Measurements from ENCODE around the gene OPCML. TPM values are rescaled to one million over a fixed set of nuclear protein-coding genes. Genes with fewer than 3 reads are reported as not detected.

Gene OPCML
- total and polyA plus RNA-seq, 2 of the 13 experiments (the other 11 are each of a cell fraction or from before 2014, with no cell fraction given) = not detected

DNA sequence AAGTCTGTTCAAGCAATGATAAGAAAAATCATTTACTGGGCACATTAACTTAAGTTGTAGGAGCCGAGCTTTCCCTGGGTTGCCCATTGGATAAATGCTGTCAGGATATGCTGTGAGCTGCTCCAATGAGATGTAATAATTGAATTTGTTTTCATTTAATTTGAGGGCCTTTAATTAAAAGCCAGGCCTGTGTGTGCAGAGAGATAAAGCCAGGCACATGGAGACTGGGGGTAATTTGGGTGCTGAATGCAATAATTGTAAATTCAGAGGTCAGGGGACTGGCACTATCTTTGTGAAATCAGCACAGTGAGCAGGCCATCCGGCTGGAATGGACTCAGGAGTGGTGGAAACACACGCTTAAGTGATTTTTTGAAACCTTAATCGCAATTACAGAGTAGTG is 125.8 kb downstream of the OPCML start:
- 0% methylated on average over 4 of the region's 4 CpGs for WGBS (ENCODE audit: low lambda C conversion rate)
- in situ Hi-C loops (cut with HindIII; ENCODE audit: extremely low pct_ligation_motif_present, low pct_unique_long_range_greater_than_20kb) (no loop called here), intact Hi-C loops (cut with micrococcal nuclease; ENCODE audit: unreplicated experiment) (no loop called here)
- Histone ChIP-seq H3K4me2 (ENCODE audit: low read depth, low read length) (no peak overlapping the region), H3K79me2 (ENCODE audit: insufficient read depth, low read length) (no peaks in the 10 kb centered on the region), H3K4me3 (replicated peaks in 1 of 3; ENCODE audit: insufficient read depth in 1 of 3, low read depth in 2 of 3, low read length in 3 of 3) (no peak overlapping the region), H3K27me3 (ENCODE audit: control insufficient read depth in 1 of 2, insufficient read depth in 2 of 2, low read length in 2 of 2) (no peaks in the 10 kb centered on the region), H3K9ac (ENCODE audit: insufficient read depth, low read depth, low read length) (no peak overlapping the region), H3K27ac (ENCODE audit: extremely low read length, insufficient read depth, low read length) (no peak overlapping the region), H4K20me1 (ENCODE audit: insufficient read depth, low read length) (no peaks in the 10 kb centered on the region), H3K36me3 (replicated peaks in 1 of 2; ENCODE audit: control insufficient read depth in 1 of 2, insufficient read depth in 2 of 2, low read length in 2 of 2) (no peaks in the 10 kb centered on the region), H3K9me3 (ENCODE audit: low read length) (no peaks in the 10 kb centered on the region), H3K4me1 (ENCODE audit: insufficient read depth, low read length) (no peaks in the 10 kb centered on the region), H2AFZ (ENCODE audit: low read length) (no peak overlapping the region)
- ChIA-PET POLR2A (no interaction called here), CTCF (ENCODE audit: low intra/inter-chr PET ratio, low total read pairs) (no interaction called here)
- ATAC-seq = no peak
- no peak for FAIRE-seq
- DNase-seq (ENCODE audit: low spot score) = no peak
- TF ChIP-seq GABPB1 (CRISPR knock-in tag; IDR thresholded peaks at IDR 0.05) (no peak), AKAP8 (CRISPR knock-in tag; IDR thresholded peaks at IDR 0.05) (no peak), SRSF9 (IDR thresholded peaks at IDR 0.05; ENCODE audit: borderline replicate concordance, insufficient read depth, low read depth, low read length, poor library complexity, severe bottlenecking) (no peak)
- no TSS peak for BruUV-seq (replicated peaks)

- Histone ChIP-seq H4K20me1 (ENCODE audit: insufficient read depth, low read length) (no peaks in the 10 kb centered on the region), H3K9ac (ENCODE audit: insufficient read depth, low read depth, low read length) (no peak overlapping the region), H2AFZ (ENCODE audit: low read length) (no peak overlapping the region), H3K36me3 (replicated peaks in 1 of 2; ENCODE audit: control insufficient read depth in 1 of 2, insufficient read depth in 2 of 2, low read length in 2 of 2) (no peaks in the 10 kb centered on the region), H3K4me2 (ENCODE audit: low read depth, low read length) (no peak overlapping the region), H3K9me3 (ENCODE audit: low read length) (no peaks in the 10 kb centered on the region), H3K4me3 (replicated peaks in 1 of 3; ENCODE audit: insufficient read depth in 1 of 3, low read depth in 2 of 3, low read length in 3 of 3) (no peak overlapping the region), H3K4me1 (ENCODE audit: insufficient read depth, low read length) (no peaks in the 10 kb centered on the region), H3K79me2 (ENCODE audit: insufficient read depth, low read length) (no peaks in the 10 kb centered on the region), H3K27ac (ENCODE audit: extremely low read length, insufficient read depth, low read length) (no peak overlapping the region), H3K27me3 (ENCODE audit: control insufficient read depth in 1 of 2, insufficient read depth in 2 of 2, low read length in 2 of 2) (no peaks in the 10 kb centered on the region)
- 9% methylated on average over 6 of the region's 6 CpGs for WGBS (ENCODE audit: low lambda C conversion rate)
- BruUV-seq (replicated peaks) = no TSS peak
- ATAC-seq = peak; percentile 44; the same call in 1 of the 3 replicates
- no peak for DNase-seq (ENCODE audit: low spot score)
- no peak for FAIRE-seq
- POLR2A ChIA-PET = no interaction called here
- peak; percentile 95 for TF ChIP-seq ZNF574 (CRISPR knock-in tag; IDR thresholded peaks at IDR 0.05)
- TF ChIP-seq ARNTL (CRISPR knock-in tag; IDR thresholded peaks at IDR 0.05) = no peak
- in situ Hi-C loops (cut with HindIII; ENCODE audit: extremely low pct_ligation_motif_present, low pct_unique_long_range_greater_than_20kb) = no loop called here
- CTCF ChIA-PET (ENCODE audit: low intra/inter-chr PET ratio, low total read pairs) = no interaction called here
- intact Hi-C loops (cut with micrococcal nuclease; ENCODE audit: unreplicated experiment) = no loop called here
Observed at GRCh38 chr11:133403900-133404299, 128.4 kb downstream of the OPCML start.

Data from HepG2 (cell line).